Thyroid gland (tissue), 4 donors: ENCODE data around the gene FBXO21. TPM values are rescaled to one million over a fixed set of nuclear protein-coding genes. Genes with fewer than 3 reads are reported as not detected.
"Not testable (repeated sequence)": the region's sequence is repeated elsewhere in the genome, so short reads cannot be mapped to it uniquely, and the experiment has no call there.

Source experiments
- DNase-seq, 2 donors: peaks; one replicate each; pipeline ENCODE4 v3.0.0-alpha.2; 2019
- H3K27ac ChIP-seq, 3 donors: fragments of 200-600 bp; sonication (generic); 1 replicate in 2 of 3; 2 replicates in 1 of 3; pipeline ENCODE4 v1.5.1; 2016 to 2019; ENCODE audit warnings: mild to moderate bottlenecking in 1 of 3, moderate library complexity in 1 of 3
- H3K27me3 ChIP-seq: fragments of 200-600 bp; sonication (generic); one replicate; pipeline ENCODE4 v1.5.1; 2019
- H3K36me3 ChIP-seq, 2 donors: fragments of 200-600 bp; sonication (generic); one replicate each; pipeline ENCODE4 v1.5.1; 2016 to 2019
- H3K4me1 ChIP-seq, 2 donors: fragments of 200-600 bp; sonication (generic); one replicate each; pipeline ENCODE4 v1.5.1; 2017 to 2019
- H3K4me3 ChIP-seq, 3 donors: fragments of 200-600 bp; sonication (generic); replicated peaks in 1 of 3; 1 replicate in 2 of 3; 2 replicates in 1 of 3; pipeline ENCODE4 v1.5.1; 2016; ENCODE audit warnings: mild to moderate bottlenecking in 1 of 3
- H3K9me3 ChIP-seq: fragments of 200-600 bp; sonication (generic); one replicate; pipeline ENCODE4 v1.5.1; 2017
- POLR2A ChIP-seq, 2 donors: fragments of 450-650 bp; IDR thresholded peaks; one replicate each; pipeline ENCODE4 v1.6.1; 2017; ENCODE audit warnings: antibody characterized with exemption in 2 of 2, mild to moderate bottlenecking in 2 of 2, moderate library complexity in 1 of 2
- WGBS, 2 donors: methylation state at CpG; one replicate each; pipeline ENCODE4 v1.1.5; 2017; 5-methylcytosine and 5-hydroxymethylcytosine counted together
- intact Hi-C: fragments of 100-400 bp; cut with DNase I; formaldehyde crosslinking; loops from one replicate; pipeline ENCODE4 v1.15.1; 2023
- total RNA-seq, 4 donors: library from RNA; depleted of rRNA; stranded (reverse); fragments of >200 nt; gene quantifications; one replicate each; pipeline ENCODE4 v1.2.3, GENCODE V29; 2016
- TF ChIP-seq, protein P1 (sequence below), 6 experiments: fragments of 200-600 bp in 3 of 6; fragments of 450-650 bp in 3 of 6; sonication (generic) in 3 of 6; IDR thresholded peaks; one replicate each; pipeline ENCODE4 v1.5.1; 2016 to 2019; ENCODE audit warnings: antibody characterized with exemption in 6 of 6, mild to moderate bottlenecking in 2 of 6, inconsistent platforms in 1 of 6, moderate library complexity in 1 of 6

The FBXO21 gene
- total RNA-seq, 4 donors from 2014 or later = 90.6 to 298 (median 196) TPM

DNA sequence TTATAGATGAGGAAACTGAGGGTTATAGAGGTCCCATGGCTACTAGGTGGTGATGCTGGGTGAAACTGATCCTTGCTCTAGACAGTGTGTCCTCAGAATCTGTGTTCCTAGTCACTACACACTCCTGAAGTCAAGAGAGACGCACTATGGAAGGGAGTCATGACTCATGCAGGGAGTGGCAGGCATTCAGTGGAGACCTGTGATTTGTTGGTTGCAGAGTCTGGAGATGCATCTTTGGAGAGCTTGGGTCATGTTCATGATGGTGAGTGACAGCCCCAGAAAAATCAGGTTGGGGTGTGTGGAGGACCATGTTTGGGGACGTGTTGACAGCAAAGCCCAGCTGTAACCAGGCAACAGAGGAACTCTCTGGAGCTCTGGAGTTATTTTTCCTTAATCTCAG lies 38.0 kb upstream of the FBXO21 start:
- no peaks in the 10 kb centered on the region for H3K9me3 ChIP-seq
- no peaks in the 10 kb centered on the region for H3K4me1 ChIP-seq
- H3K27ac ChIP-seq = no peak overlapping the region
- H3K36me3 ChIP-seq = no peaks in the 10 kb centered on the region
- WGBS, 2 donors = 63 to 72% methylated on average over 2 of the region's 2 CpGs
- intact Hi-C loops = no loop called here
- H3K4me3 ChIP-seq = no peak overlapping the region
- DNase-seq = no peak
- no peak for TF ChIP-seq POLR2A (IDR thresholded peaks at IDR 0.05)
- TF ChIP-seq, protein P1, sequence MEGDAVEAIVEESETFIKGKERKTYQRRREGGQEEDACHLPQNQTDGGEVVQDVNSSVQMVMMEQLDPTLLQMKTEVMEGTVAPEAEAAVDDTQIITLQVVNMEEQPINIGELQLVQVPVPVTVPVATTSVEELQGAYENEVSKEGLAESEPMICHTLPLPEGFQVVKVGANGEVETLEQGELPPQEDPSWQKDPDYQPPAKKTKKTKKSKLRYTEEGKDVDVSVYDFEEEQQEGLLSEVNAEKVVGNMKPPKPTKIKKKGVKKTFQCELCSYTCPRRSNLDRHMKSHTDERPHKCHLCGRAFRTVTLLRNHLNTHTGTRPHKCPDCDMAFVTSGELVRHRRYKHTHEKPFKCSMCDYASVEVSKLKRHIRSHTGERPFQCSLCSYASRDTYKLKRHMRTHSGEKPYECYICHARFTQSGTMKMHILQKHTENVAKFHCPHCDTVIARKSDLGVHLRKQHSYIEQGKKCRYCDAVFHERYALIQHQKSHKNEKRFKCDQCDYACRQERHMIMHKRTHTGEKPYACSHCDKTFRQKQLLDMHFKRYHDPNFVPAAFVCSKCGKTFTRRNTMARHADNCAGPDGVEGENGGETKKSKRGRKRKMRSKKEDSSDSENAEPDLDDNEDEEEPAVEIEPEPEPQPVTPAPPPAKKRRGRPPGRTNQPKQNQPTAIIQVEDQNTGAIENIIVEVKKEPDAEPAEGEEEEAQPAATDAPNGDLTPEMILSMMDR (IDR thresholded peaks at IDR 0.05) = no peak
- no peaks in the 10 kb centered on the region for H3K27me3 ChIP-seq

GRCh38 chr12:117227000-117227653 lies 36.9 kb upstream of the FBXO21 start:
- no peak for DNase-seq
- Histone ChIP-seq H3K4me1 (no peaks in the 10 kb centered on the region), H3K27ac (no peak overlapping the region), H3K36me3 (no peaks in the 10 kb centered on the region), H3K9me3 (no peaks in the 10 kb centered on the region), H3K4me3 (no peak overlapping the region), H3K27me3 (no peaks in the 10 kb centered on the region)
- TF ChIP-seq, protein P1 (IDR thresholded peaks at IDR 0.05) = no peak
- TF ChIP-seq POLR2A (IDR thresholded peaks at IDR 0.05) = no peak
- WGBS, 2 donors = 61 to 80% methylated on average over 7 to 8 of the region's 12 CpGs
- intact Hi-C loops = no loop called here

- no peaks in the 10 kb centered on the region for H3K27me3 ChIP-seq
- WGBS, 2 donors = 74 to 78% methylated on average over 10 of the region's 10 CpGs
- DNase-seq = no peak
- no peaks in the 10 kb centered on the region for H3K36me3 ChIP-seq
- no peaks in the 10 kb centered on the region for H3K9me3 ChIP-seq
- H3K27ac ChIP-seq = no peak overlapping the region
- no peak for TF ChIP-seq POLR2A (IDR thresholded peaks at IDR 0.05)
- TF ChIP-seq, protein P1 (IDR thresholded peaks at IDR 0.05) = no peak
- intact Hi-C loops = no loop called here
- no peaks in the 10 kb centered on the region for H3K4me1 ChIP-seq
- no peak overlapping the region for H3K4me3 ChIP-seq
Measured at GRCh38 chr12:117226505-117226904, 36.2 kb upstream of the FBXO21 start.

GRCh38 chr12:117225179-117225578 lies 34.9 kb upstream of the FBXO21 start:
- H3K27me3 ChIP-seq = no peaks in the 10 kb centered on the region
- no peak for DNase-seq
- no peak overlapping the region for H3K4me3 ChIP-seq
- TF ChIP-seq POLR2A (IDR thresholded peaks at IDR 0.05) = no peak
- TF ChIP-seq, protein P1 (IDR thresholded peaks at IDR 0.05) = no peak
- WGBS, 2 donors = 86 to 95% methylated on average over 6 of the region's 6 CpGs
- no peaks in the 10 kb centered on the region for H3K36me3 ChIP-seq
- no peaks in the 10 kb centered on the region for H3K4me1 ChIP-seq
- no peak overlapping the region for H3K27ac ChIP-seq
- intact Hi-C loops = no loop called here
- no peaks in the 10 kb centered on the region for H3K9me3 ChIP-seq

- H3K27ac ChIP-seq, H3K4me1 ChIP-seq, H3K27me3 ChIP-seq, DNase-seq, H3K9me3 ChIP-seq, intact Hi-C loops, H3K36me3 ChIP-seq, H3K4me3 ChIP-seq: not testable (repeated sequence)
- WGBS, 2 donors = 82 to 83% methylated on average over 5 of the region's 5 CpGs
Measured at GRCh38 chr12:117220947-117221346, 30.7 kb upstream of the FBXO21 start.
